Measurements from ENCODE around the gene MC3R.

MC3R gene

DNA sequence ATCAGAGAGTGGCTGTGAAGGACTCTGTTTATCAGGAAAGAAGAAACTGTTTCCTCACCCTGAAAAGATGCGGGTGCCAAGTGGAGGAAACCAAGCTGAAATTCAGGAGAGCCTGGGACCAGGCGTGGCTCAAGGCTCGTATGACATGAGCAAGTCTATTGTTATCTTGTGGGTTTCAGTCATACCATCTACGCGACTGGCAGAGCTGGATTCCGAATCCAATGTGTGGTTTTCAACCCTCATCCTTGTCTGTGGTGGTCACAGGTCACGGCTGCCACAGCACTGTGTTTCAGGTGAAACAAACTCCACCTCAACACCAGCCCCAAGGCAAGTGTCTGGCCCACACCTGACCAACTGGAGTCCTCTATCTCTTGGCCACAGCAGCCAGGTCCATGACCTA, 9.1 kb downstream of the MC3R start:
- no peak for DNase-seq

DNA sequence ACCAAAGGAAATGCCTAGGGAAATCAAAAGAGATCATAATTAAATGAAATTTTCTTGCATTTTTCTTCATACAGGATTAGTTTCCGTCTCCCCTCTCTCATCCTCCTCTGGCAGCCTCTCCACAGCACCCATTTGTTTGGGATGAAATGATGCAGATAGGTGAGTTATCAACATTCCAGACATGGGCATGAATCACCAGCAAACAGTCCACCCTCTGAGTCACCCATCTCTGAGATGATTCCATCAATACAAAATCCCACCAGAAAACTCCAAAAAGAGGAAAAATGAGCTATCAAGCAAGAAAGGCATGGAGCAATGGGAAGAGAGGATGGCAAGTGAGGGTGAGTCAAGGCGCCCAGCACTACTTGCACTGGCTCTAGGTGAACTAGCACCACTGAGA, 11.4 kb downstream of the MC3R start:
- DNase-seq = no peak

DNA sequence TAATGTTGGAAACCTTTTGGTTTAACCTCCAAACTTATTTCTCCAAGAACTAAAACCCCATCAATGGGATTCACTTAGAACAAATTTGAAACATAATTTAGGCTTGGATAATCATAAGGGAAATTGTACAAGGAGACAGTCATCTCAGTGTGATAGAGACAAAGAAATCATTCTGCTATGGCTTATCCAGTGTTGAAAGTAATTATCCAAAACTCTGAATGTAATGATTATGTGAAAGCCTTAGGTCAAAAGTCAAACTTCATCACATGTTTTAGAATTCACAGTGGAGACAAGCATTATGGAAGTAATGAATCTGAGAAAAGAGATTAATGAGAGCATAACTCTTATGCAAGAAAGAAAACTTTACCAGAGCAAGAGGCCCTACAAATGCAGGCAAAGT, 20.0 kb downstream of the MC3R start:
- no peak for DNase-seq

DNA sequence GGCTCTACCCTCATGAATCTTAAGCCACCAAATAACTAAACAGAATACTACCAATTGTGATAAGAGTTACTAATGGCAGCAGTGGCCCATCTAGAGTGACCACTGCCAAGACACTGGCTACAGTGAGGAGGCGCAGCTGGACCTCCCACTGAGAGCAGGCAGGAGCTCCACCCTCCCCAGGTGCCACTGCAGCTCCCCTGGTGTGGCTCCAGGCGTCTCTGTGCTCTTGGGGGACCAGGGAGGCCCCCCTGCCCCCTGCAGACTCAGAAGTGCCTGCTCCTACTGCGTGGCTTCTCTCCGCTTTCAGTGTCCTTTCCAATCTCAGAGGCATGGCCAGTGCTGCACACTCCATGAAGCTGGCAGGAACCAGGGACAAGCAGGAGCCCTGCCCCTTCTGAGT, 23.4 kb downstream of the MC3R start:
- no peak for DNase-seq

DNA sequence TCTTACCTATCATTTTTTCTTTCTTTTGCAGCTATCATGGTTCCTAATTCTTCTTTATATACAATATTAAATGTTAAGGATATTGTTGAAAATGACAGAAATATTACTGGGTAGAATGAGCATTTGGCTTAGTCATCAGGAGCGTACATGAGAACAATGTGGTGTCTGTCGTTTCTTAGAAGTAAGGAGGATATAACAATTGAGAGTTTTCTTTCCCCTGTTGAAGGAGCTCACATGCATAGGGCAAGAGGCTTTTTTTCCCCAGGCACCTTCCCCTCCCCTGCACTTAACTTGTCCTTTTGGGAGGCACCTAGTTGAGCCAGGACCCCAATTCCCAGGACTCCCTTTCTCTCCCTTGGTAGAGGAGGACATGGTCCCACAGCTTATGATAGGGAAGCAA, 25.0 kb downstream of the MC3R start:
- no peak for DNase-seq

DNA sequence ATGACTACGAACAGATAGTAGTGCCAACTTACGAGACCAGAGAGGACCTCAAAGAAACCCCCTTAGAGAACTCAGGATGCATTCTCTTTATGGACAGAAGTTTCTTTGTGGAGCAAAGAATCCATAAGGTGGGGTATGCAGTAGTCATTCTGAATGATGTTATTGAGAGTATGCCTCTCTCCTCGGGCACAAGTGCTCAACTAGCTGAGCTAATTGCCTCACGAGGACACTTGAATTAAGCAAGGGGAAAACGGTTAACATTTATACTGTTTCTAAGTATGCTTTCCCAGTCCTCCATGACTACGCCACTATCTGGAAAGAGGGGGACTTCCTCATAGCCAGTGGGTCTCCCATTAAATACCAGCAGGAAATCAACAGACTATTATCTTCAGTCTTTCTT, 25.6 kb downstream of the MC3R start:
- DNase-seq = no peak

DNA sequence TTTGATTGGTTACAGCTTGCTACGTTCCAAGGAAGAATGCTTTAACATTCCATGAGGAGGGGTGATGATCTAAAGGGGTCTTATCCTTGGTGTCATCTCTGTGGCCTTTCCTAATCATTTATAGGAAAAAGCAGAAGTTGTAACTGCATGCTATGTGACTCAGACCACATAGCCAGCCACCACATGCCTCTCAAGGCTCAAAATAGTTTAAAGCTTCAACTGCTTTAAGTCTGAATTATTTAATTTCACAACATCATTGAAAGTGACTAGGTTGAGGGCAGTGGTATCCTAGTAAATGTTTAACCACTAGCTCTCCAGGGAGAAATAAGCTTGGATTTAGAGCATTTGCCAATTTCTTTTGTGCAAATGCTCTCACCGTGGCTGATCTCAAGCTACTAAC, 29.7 kb downstream of the MC3R start:
- DNase-seq = peak; percentile 15 to 51 (median 42)

DNA sequence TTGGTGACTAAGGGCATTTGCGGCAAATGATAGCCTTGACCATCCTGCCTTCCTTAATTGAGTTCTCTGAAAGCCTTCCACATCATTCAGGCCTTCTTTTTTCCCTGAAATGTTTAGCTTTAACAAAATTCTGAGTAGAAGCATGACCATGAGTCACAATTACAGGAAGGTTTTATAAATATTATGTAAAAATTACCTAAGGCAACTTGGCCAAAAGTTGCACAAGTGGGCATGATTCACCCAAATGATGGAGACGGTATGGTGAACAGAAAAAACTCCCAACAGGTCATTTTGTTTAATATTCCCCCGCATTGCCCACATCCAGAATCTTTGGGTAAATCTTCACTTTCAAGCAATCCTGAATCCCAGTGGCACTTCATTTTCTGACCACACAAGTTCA, 37.0 kb downstream of the MC3R start:
- no peak for DNase-seq

DNA sequence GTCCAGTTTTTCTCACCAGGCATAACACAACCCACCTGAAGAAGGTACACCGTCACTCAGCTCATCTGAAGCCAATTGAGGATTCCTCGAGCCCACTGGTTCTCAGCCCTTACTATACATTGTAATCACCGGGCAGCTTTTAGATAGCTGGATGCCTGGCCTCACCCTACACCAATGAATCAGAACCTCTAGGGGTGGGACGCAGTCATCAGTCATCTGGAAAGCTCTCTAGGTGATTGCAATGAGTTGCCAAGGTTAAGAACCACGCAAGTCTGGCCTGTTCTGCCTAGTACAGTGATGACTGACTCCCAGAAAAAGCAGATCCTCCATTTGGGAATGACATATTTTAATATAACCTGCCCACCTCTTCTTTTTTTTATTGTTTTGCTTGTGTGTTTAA, 41.1 kb downstream of the MC3R start:
- no peak for DNase-seq

DNA sequence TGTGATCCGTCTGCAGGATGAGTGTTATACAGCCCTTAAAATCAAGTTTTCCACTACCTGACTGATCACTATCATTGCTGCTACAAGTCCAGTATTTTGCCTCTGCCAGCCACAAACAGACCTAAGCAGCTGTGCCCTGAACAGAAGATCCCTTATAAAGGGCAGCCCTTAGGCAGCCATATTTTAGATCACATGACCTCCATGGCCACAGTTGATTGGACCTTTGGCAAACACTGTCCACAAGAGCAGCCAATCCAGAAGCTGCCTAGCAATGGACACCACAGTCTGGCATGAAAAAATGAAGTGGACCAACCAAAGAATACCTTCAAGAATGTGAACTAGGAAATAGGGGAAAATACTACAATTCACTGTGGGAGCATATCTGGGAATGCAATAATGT, 50.8 kb downstream of the MC3R start:
- no peak for DNase-seq
